Psoas muscle (tissue), 8 donors: ENCODE data around the gene PRMT9. TPM values are rescaled to one million over a fixed set of nuclear protein-coding genes. Genes with fewer than 3 reads are reported as not detected.

Source experiments
- ATAC-seq, 4 donors: fragments of 200-7000 bp; cut with Tn5 transposase; one replicate each; pipeline ENCODE4 v1.9.1; 2020; ENCODE audit warnings: moderate library complexity in 3 of 4, mild to moderate bottlenecking in 2 of 4
- DNase-seq, 2 donors: peaks; one replicate each; pipeline ENCODE4 v3.0.0-alpha.2; 2020
- H3K27ac ChIP-seq: fragments of 200-600 bp; one replicate; pipeline ENCODE4 v1.8.0; 2022
- H3K27me3 ChIP-seq, 3 donors: fragments of 200-600 bp in 1 of 3; one replicate each; pipeline versions ENCODE4 v1.6.1 to v1.8.0; 2013 to 2022; ENCODE audit warnings: low read length in 2 of 3, mild to moderate bottlenecking in 2 of 3, moderate library complexity in 1 of 3; ENCODE audit not compliant: insufficient read depth in 3 of 3
- H3K36me3 ChIP-seq, 2 donors: fragments of 200-600 bp in 1 of 2; one replicate each; pipeline versions ENCODE4 v1.6.1 to v1.8.0; 2013 to 2022; ENCODE audit warnings: low read depth in 1 of 2, mild to moderate bottlenecking in 1 of 2, moderate library complexity in 1 of 2; ENCODE audit not compliant: insufficient read depth in 1 of 2
- H3K4me1 ChIP-seq: fragments of 200-600 bp; one replicate; pipeline ENCODE4 v1.8.0; 2022
- H3K4me3 ChIP-seq: fragments of 200-600 bp; one replicate; pipeline ENCODE4 v1.8.0; 2022; ENCODE audit warnings: mild to moderate bottlenecking
- H3K9me3 ChIP-seq: fragments of 200-600 bp; one replicate; pipeline ENCODE4 v1.8.0; 2022
- WGBS, 3 donors: extraction: QIAGEN DNeasy Blood & Tissue Kit; methylation state at CpG; one replicate each; pipeline versions ENCODE4 v1.1.6 to v1.1.7; 2013; 5-methylcytosine and 5-hydroxymethylcytosine counted together
- intact Hi-C, 2 donors: fragments of 100-400 bp; cut with DNase I; formaldehyde crosslinking; loops; one replicate each; pipeline versions ENCODE4 v1.11.0 to v1.14.2; 2022
- polyA plus RNA-seq, 3 donors: library from polyadenylated mRNA; stranded (reverse); fragments of 200-250 nt; gene quantifications; one replicate each; pipeline ENCODE4 v1.2.3, GENCODE V29; 2013
- total RNA-seq, 4 donors: library from RNA; stranded (reverse); fragmentation: NEBNext Ultra II Directional in 2 of 4; extraction: Animal tissue kit (Norgen Biotek cat#: 25700) in 2 of 4; gene quantifications; one replicate each; pipeline versions ENCODE4 v1.2.1 to v1.2.4, GENCODE V29; 2021 to 2023
- TF ChIP-seq, protein P1 (sequence below): fragments of 200-600 bp; IDR thresholded peaks from one replicate; pipeline ENCODE4 v1.8.0; 2022; ENCODE audit warnings: antibody characterized with exemption
- donor health status: healthy with polysubstance abuse.
- donor health status: DM: no; HTN: no; CAD: no; lungs with moderate emphysema.
- donor health status: Bipolar disorder and iron deficiency.
- donor health status: healthy.
- donor health status: DM: yes; HTN: yes; CAD: no.
- donor health status: DM: no; HTN: no; CAD: no.
- donor health status: DM: no; HTN: no; CAD: no.
- donor health status: DM: yes; HTN: yes; CAD: no.

Gene PRMT9
- total and polyA plus RNA-seq, 7 donors = 1.8 to 5.8 (median 4.3) TPM

DNA sequence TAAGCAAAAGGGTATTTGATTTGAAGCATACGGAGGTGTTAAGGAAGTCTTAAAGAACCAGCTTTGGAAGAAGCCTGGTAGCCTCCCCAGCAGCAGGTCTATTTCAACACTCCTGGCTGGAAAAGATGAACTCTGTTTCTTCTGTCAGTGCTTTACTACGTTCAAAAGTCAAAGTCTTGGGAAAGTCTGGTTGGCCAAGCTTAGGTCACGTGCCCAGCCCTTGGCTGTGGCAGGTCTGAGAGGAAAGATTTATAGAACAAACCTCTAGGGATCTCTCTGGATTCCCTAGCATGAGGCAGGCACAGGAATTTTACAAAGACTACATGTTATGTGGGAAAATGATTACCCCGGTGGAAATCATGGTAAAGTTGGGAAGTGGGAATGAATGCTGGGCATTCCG, 39.4 kb upstream of the PRMT9 start:
- intact Hi-C loops = no loop called here
- peak in 1 of 2 donors; percentile 53 for DNase-seq
- Histone ChIP-seq H3K36me3 (no peaks in the 10 kb centered on the region), H3K9me3 (no peaks in the 10 kb centered on the region), H3K4me1 (no peaks in the 10 kb centered on the region), H3K27ac (no peak overlapping the region), H3K27me3 (no peaks in the 10 kb centered on the region), H3K4me3 (no peak overlapping the region)
- TF ChIP-seq, protein P1, sequence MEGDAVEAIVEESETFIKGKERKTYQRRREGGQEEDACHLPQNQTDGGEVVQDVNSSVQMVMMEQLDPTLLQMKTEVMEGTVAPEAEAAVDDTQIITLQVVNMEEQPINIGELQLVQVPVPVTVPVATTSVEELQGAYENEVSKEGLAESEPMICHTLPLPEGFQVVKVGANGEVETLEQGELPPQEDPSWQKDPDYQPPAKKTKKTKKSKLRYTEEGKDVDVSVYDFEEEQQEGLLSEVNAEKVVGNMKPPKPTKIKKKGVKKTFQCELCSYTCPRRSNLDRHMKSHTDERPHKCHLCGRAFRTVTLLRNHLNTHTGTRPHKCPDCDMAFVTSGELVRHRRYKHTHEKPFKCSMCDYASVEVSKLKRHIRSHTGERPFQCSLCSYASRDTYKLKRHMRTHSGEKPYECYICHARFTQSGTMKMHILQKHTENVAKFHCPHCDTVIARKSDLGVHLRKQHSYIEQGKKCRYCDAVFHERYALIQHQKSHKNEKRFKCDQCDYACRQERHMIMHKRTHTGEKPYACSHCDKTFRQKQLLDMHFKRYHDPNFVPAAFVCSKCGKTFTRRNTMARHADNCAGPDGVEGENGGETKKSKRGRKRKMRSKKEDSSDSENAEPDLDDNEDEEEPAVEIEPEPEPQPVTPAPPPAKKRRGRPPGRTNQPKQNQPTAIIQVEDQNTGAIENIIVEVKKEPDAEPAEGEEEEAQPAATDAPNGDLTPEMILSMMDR = no peak
- 47 to 55% (median 47%) methylated on average over 5 of the region's 5 CpGs for WGBS, 3 donors
- ATAC-seq = peak; percentile 32 to 82 (median 72)

DNA sequence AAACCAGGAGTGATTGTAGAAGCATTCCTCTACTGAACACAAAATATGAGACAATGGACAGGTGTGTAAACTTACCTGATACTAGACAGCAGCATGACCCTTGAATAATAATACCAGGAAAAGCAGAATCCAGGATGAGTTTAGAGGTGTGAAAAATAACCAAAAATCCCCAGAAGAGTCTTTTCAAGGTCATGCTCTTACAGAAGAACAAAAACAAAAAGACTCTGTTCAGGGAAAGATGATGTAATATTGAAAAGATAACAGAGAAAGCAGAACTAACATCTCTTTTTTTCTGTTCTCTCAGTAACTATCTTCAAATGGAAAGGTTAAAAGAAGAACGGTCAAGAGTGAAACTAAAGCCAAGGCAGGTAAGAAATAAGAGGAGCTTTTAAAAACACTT, 33.9 kb upstream of the PRMT9 start:
- intact Hi-C loops = no loop called here
- Histone ChIP-seq H3K27ac (no peak overlapping the region), H3K4me1 (no peaks in the 10 kb centered on the region), H3K4me3 (no peak overlapping the region), H3K27me3 (no peaks in the 10 kb centered on the region), H3K9me3 (no peaks in the 10 kb centered on the region), H3K36me3 (no peaks in the 10 kb centered on the region)
- 80 to 84% (median 81%) methylated on average over 1 of the region's 1 CpG for WGBS, 3 donors
- ATAC-seq (no peak), DNase-seq (no peak)
- TF ChIP-seq, protein P1 = no peak

DNA sequence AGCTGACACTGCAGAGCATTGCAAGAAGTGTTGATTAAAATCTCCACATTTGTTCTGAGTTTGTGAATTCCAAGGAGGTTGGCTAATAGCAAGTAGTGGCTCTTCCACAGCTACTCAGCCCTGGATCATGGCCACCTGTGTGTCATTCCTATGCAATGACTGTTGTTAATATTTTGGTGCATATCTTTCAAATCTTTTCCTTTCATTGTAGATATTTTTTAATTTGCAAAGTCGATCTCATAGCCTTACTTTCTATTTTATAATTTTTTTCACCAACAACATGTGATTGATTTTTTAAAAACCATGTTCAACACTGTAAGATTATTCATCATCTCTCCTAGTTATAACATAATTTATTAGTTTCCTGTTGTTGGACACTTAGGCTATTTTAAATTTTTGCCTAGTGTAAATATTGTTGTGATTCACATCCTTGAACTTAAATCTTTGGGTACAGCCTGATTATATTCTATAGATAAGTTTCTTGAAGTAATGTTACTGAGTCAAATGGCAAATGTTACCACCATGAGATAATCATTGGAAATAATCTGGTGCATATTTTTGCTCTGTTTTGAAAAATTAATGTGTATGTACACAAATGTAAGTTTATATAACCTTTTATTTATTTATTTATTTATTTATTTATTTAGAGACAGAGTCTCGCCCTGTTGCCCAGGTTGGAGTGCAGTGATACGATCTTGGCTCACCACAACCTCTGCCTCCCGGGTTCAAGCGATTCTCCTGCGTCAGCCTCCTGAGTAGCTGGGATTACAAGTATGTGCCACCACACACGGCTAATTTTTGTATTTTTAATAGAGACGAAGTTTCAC, 30.8 kb upstream of the PRMT9 start:
- no peaks in the 10 kb centered on the region for H3K4me1 ChIP-seq
- intact Hi-C loops = no loop called here
- no peaks in the 10 kb centered on the region for H3K36me3 ChIP-seq
- no peak overlapping the region for H3K27ac ChIP-seq
- TF ChIP-seq, protein P1 = no peak
- peak in 2 of 4 donors; percentile 39 to 59 for ATAC-seq
- H3K27me3 ChIP-seq = no peaks in the 10 kb centered on the region
- H3K4me3 ChIP-seq = no peak overlapping the region
- peak; percentile 59 to 70 for DNase-seq
- H3K9me3 ChIP-seq = no peaks in the 10 kb centered on the region
- WGBS, 3 donors = 92% methylated on average over 8 of the region's 8 CpGs

DNA sequence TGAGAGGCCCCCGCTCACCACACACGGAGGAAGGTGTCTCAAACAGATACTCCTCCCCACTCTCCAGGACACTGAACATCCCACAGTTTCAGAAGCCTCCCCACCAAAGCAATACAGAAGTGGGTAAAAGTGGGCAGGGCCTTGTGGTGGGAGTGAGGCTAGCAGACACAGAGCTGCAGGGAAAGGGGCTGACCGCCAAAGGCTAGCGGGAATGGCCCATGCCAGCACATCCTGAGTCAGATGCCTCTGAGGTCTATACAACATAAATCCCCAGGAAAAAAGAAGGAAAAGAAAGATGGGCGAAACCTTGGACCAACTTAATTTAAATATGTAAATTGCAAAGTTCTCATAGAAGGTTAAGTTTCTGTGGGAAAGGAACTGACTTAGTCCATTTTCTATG, 26.0 kb upstream of the PRMT9 start:
- H3K4me1 ChIP-seq = no peaks in the 10 kb centered on the region
- no peak for DNase-seq
- H3K27me3 ChIP-seq = no peaks in the 10 kb centered on the region
- TF ChIP-seq, protein P1 = no peak
- intact Hi-C loops = loop anchor here in 1 of 2 donors (2.0 kb wide), 1 partner anchor 157 kb away; no protein-coding TSS in a partner anchor
- H3K9me3 ChIP-seq = no peaks in the 10 kb centered on the region
- H3K27ac ChIP-seq = no peak overlapping the region
- WGBS, 3 donors = 85 to 98% (median 98%) methylated on average over 5 of the region's 5 CpGs
- no peaks in the 10 kb centered on the region for H3K36me3 ChIP-seq
- ATAC-seq = no peak
- H3K4me3 ChIP-seq = no peak overlapping the region
